Psoas muscle (tissue), 8 donors: ENCODE measurements around the gene IL21R. TPM values are rescaled to one million over a fixed set of nuclear protein-coding genes. Genes with fewer than 3 reads are reported as not detected.
A peak's percentile ranks its signal among the peaks of the same experiment; 100 is the strongest.

ENCODE experiments used
- ATAC-seq, 4 donors: fragments of 200-7000 bp; cut with Tn5 transposase; one replicate each; pipeline ENCODE4 v1.9.1; 2020; ENCODE audit warnings: moderate library complexity in 3 of 4, mild to moderate bottlenecking in 2 of 4
- DNase-seq, 2 donors: peaks; one replicate each; pipeline ENCODE4 v3.0.0-alpha.2; 2020
- H3K27ac ChIP-seq: fragments of 200-600 bp; one replicate; pipeline ENCODE4 v1.8.0; 2022
- H3K27me3 ChIP-seq, 3 donors: fragments of 200-600 bp in 1 of 3; one replicate each; pipeline versions ENCODE4 v1.6.1 to v1.8.0; 2013 to 2022; ENCODE audit warnings: low read length in 2 of 3, mild to moderate bottlenecking in 2 of 3, moderate library complexity in 1 of 3; ENCODE audit not compliant: insufficient read depth in 3 of 3
- H3K36me3 ChIP-seq, 2 donors: fragments of 200-600 bp in 1 of 2; one replicate each; pipeline versions ENCODE4 v1.6.1 to v1.8.0; 2013 to 2022; ENCODE audit warnings: low read depth in 1 of 2, mild to moderate bottlenecking in 1 of 2, moderate library complexity in 1 of 2; ENCODE audit not compliant: insufficient read depth in 1 of 2
- H3K4me1 ChIP-seq: fragments of 200-600 bp; one replicate; pipeline ENCODE4 v1.8.0; 2022
- H3K4me3 ChIP-seq: fragments of 200-600 bp; one replicate; pipeline ENCODE4 v1.8.0; 2022; ENCODE audit warnings: mild to moderate bottlenecking
- H3K9me3 ChIP-seq: fragments of 200-600 bp; one replicate; pipeline ENCODE4 v1.8.0; 2022
- WGBS, 3 donors: extraction: QIAGEN DNeasy Blood & Tissue Kit; methylation state at CpG; one replicate each; pipeline versions ENCODE4 v1.1.6 to v1.1.7; 2013; 5-methylcytosine and 5-hydroxymethylcytosine counted together
- intact Hi-C, 2 donors: fragments of 100-400 bp; cut with DNase I; formaldehyde crosslinking; loops; one replicate each; pipeline versions ENCODE4 v1.11.0 to v1.14.2; 2022
- polyA plus RNA-seq, 3 donors: library from polyadenylated mRNA; stranded (reverse); fragments of 200-250 nt; gene quantifications; one replicate each; pipeline ENCODE4 v1.2.3, GENCODE V29; 2013
- total RNA-seq, 4 donors: library from RNA; stranded (reverse); fragmentation: NEBNext Ultra II Directional in 2 of 4; extraction: Animal tissue kit (Norgen Biotek cat#: 25700) in 2 of 4; gene quantifications; one replicate each; pipeline versions ENCODE4 v1.2.1 to v1.2.4, GENCODE V29; 2021 to 2023
- TF ChIP-seq, protein P1 (sequence below): fragments of 200-600 bp; IDR thresholded peaks from one replicate; pipeline ENCODE4 v1.8.0; 2022; ENCODE audit warnings: antibody characterized with exemption
- donor health status: healthy with polysubstance abuse.
- donor health status: DM: no; HTN: no; CAD: no; lungs with moderate emphysema.
- donor health status: Bipolar disorder and iron deficiency.
- donor health status: healthy.
- donor health status: DM: yes; HTN: yes; CAD: no.
- donor health status: DM: no; HTN: no; CAD: no.
- donor health status: DM: no; HTN: no; CAD: no.
- donor health status: DM: yes; HTN: yes; CAD: no.

The IL21R gene
- total and polyA plus RNA-seq, 7 donors, result 0.01 to 0.15 (median 0.08) TPM; not detected in 2

DNA sequence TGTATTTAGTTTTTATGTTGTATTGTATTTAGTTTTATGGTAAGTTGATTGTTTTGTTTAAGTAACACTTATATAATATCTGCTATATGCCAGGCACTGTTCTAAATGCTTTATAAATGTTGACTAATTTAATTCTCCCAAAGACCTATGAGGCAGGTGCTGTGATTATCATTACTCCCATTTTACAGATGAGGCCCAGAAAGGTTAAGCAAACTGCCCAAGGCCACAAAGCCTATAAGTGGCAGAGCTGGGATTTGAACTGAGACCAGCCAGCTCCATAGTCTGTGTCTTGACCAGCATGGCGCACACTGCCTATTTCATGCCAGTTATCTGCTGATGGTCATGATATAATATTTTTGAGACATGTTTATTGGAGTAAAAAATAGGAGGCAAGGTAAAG lies 24.0 kb downstream of the IL21R start:
- Histone ChIP-seq H3K27me3 (peaks cover 0 to 4% (median 0%) of the 10 kb centered on the region in 3 donors), H3K27ac (no peak overlapping the region), H3K4me1 (no peaks in the 10 kb centered on the region), H3K4me3 (no peak overlapping the region), H3K36me3 (no peaks in the 10 kb centered on the region), H3K9me3 (peaks cover 10% of the 10 kb centered on the region)
- intact Hi-C loops, result no loop called here
- ATAC-seq (no peak), DNase-seq (no peak)
- TF ChIP-seq, protein P1, sequence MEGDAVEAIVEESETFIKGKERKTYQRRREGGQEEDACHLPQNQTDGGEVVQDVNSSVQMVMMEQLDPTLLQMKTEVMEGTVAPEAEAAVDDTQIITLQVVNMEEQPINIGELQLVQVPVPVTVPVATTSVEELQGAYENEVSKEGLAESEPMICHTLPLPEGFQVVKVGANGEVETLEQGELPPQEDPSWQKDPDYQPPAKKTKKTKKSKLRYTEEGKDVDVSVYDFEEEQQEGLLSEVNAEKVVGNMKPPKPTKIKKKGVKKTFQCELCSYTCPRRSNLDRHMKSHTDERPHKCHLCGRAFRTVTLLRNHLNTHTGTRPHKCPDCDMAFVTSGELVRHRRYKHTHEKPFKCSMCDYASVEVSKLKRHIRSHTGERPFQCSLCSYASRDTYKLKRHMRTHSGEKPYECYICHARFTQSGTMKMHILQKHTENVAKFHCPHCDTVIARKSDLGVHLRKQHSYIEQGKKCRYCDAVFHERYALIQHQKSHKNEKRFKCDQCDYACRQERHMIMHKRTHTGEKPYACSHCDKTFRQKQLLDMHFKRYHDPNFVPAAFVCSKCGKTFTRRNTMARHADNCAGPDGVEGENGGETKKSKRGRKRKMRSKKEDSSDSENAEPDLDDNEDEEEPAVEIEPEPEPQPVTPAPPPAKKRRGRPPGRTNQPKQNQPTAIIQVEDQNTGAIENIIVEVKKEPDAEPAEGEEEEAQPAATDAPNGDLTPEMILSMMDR, result no peak
- WGBS, 3 donors, result 93 to 100% (median 97%) methylated on average over 1 of the region's 1 CpG

DNA sequence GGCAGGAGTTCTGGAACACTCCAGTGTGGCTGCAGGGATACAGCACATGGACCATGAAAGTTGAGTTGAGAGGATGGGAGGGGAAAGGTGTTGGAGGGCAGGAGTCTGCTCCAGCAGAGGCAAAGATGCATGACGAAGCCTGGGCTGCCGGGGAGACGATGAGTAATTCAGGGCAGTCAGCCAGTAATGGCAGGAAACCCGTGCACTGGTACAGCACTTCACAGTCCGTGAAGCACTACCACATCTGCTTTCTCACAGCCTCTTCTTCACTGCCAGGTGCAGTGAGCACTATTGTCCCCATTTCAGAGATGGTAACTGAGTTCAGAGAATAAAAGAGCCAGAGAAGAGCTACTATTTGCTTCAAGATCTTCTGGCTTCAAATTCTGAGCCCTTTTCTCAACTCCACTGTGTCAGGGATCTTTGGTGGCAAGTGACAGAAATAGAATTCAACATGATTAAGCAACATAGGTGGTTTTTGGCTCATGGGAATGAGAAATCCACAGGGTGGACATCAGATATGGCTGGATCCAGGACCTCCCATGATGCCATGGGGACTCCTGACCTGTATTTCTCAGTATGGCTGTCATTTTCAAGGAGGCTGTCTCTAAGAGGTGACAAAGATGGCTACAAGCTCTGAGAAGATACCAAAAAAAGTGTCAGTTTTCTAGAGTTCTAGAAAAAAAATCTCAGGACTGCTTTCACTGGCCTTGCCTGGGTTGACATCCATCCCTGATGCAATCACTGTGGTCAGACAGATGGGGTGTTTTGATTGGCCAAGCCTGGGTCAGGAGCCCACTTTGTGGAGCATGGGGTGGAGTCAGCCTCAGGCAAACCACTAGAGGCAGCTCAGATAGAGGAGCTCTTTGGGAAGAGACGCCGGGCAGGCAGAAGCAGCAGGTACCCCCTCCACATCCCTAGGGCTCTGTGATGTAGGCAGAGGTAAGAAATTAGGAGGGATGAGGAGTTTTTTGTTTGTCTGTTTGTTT lies 24.7 kb downstream of the IL21R start:
- DNase-seq (no peak), ATAC-seq (peak in 1 of 4 donors; percentile 33)
- Histone ChIP-seq H3K9me3 (peaks cover 10% of the 10 kb centered on the region), H3K36me3 (no peaks in the 10 kb centered on the region), H3K4me1 (no peaks in the 10 kb centered on the region), H3K4me3 (no peak overlapping the region), H3K27ac (no peak overlapping the region), H3K27me3 (peaks cover 0 to 4% (median 2%) of the 10 kb centered on the region in 3 donors)
- WGBS, 3 donors, result 19 to 25% (median 22%) methylated on average over 7 of the region's 7 CpGs
- TF ChIP-seq, protein P1, result no peak
- intact Hi-C loops, result no loop called here

- no peaks in the 10 kb centered on the region for H3K4me1 ChIP-seq
- intact Hi-C loops, result no loop called here
- no peak overlapping the region for H3K4me3 ChIP-seq
- H3K27ac ChIP-seq, result no peak overlapping the region
- DNase-seq (no peak), ATAC-seq (no peak)
- H3K36me3 ChIP-seq, result no peaks in the 10 kb centered on the region
- H3K27me3 ChIP-seq, result peaks cover 0 to 4% (median 2%) of the 10 kb centered on the region in 3 donors
- H3K9me3 ChIP-seq, result peaks cover 4% of the 10 kb centered on the region
- TF ChIP-seq, protein P1, result no peak
- WGBS, 3 donors, result 81 to 88% (median 85%) methylated on average over 5 of the region's 5 CpGs
Measured at GRCh38 chr16:27427538-27427937, 25.6 kb downstream of the IL21R start.

DNA sequence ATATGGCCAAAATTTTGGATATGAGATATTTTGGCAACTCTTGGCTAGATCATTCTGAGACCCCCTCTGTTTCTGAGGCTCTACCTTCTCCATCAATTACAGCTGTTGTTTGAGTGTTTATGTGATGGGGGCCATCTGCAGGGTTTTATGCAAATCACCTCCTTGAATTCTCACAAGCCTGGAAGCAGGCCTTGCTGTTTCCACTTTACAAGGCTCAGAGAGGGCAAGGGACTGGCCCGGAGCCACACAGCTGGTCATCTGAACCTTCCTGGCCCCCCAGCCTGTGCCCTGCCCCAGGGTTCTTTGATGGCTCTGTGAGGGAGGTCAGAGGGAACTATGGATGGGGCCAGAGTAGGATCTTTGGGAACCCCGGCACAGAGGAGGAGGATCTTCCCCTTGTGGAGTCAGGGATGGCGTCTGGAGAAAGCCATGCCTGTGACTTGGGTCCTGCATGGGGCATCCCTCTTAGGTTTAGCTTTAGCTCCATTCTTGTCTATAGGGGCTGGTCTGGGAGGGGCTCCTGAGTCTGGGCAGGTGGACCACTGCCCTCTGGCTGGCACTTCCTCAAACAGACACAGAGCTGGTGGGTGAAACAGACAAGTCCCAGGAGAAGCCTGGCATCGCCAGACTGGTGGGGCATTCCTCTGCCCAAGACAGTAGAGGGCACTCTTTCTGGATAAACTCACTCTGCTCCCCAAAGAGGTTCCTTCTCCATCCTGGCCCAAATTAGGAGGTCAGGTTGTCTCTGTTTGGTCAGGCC lies 26.2 kb downstream of the IL21R start:
- Histone ChIP-seq H3K27me3 (peaks cover 0 to 4% (median 2%) of the 10 kb centered on the region in 3 donors), H3K36me3 (no peaks in the 10 kb centered on the region), H3K4me3 (no peak overlapping the region), H3K4me1 (no peaks in the 10 kb centered on the region), H3K9me3 (no peaks in the 10 kb centered on the region), H3K27ac (no peak overlapping the region)
- TF ChIP-seq, protein P1, result no peak
- DNase-seq (no peak), ATAC-seq (no peak)
- WGBS, 3 donors, result 87 to 91% (median 88%) methylated on average over 4 of the region's 4 CpGs
- intact Hi-C loops, result no loop called here
